ENCODE measurements around the gene C2orf74.
"Not testable (repeated sequence)": the region's sequence is repeated elsewhere in the genome, so short reads cannot be mapped to it uniquely, and the experiment has no call there.

C2orf74 gene

GRCh38 chr2:61176755-61177726, 15.1 kb downstream of the C2orf74 start:
- peak; percentile 84 for DNase-seq

- DNase-seq = no peak
Observed at GRCh38 chr2:61177727-61178549, 15.9 kb downstream of the C2orf74 start.

GRCh38 chr2:61178603-61179545, 16.9 kb downstream of the C2orf74 start:
- DNase-seq = no peak

GRCh38 chr2:61179701-61180639, 18.0 kb downstream of the C2orf74 start:
- no peak for DNase-seq

- no peak for DNase-seq
Observed at GRCh38 chr2:61180686-61181085, 18.7 kb downstream of the C2orf74 start.

- no peak for DNase-seq
Observed at GRCh38 chr2:61181382-61182058, 19.5 kb downstream of the C2orf74 start.

GRCh38 chr2:61182059-61182383, 20.0 kb downstream of the C2orf74 start:
- no peak for DNase-seq

- no peak for DNase-seq
Observed at GRCh38 chr2:61183795-61184194, 21.8 kb downstream of the C2orf74 start.

- no peak for DNase-seq
Observed at GRCh38 chr2:61184263-61184662, 22.3 kb downstream of the C2orf74 start.

- DNase-seq = no peak
Observed at GRCh38 chr2:61185231-61185728, 23.3 kb downstream of the C2orf74 start.

GRCh38 chr2:61187085-61187484, 25.1 kb downstream of the C2orf74 start:
- no peak for DNase-seq

- DNase-seq = no peak
Observed at GRCh38 chr2:61193670-61194561, 31.9 kb downstream of the C2orf74 start.

GRCh38 chr2:61194646-61195045, 32.7 kb downstream of the C2orf74 start:
- not testable (repeated sequence) for DNase-seq

GRCh38 chr2:61196671-61197070, 34.7 kb downstream of the C2orf74 start:
- no peak for DNase-seq

- DNase-seq = no peak
Observed at GRCh38 chr2:61205132-61205531, 43.1 kb downstream of the C2orf74 start.

- DNase-seq = no peak
Observed at GRCh38 chr2:61210332-61210981, 48.5 kb downstream of the C2orf74 start.

- no peak for DNase-seq
Observed at GRCh38 chr2:61214171-61214570, 52.2 kb downstream of the C2orf74 start.

Data from NCI-H2029 (cell line).